HepG2 (cell line): ENCODE data around the gene YWHAQ. TPM values are rescaled to one million over a fixed set of nuclear protein-coding genes. Genes with fewer than 3 reads are reported as not detected.

ENCODE experiments used
- ATAC-seq: fragments of 200-7000 bp; cut with Tn5 transposase; 3 replicates; pipeline ENCODE4 v1.9.1; 2020; ENCODE audit warnings: mild to moderate bottlenecking, moderate library complexity
- BruUV-seq: library from RNA; stranded (reverse); fragments of 400-500 nt; replicated peaks from 2 replicates; lab custom pipeline; 2021; lab: Mats Ljungman, UMichigan
- CTCF ChIA-PET: fragments of 300-600 bp; formaldehyde crosslinking; extraction: SDS; loops from one replicate; lab custom pipeline; 2021; ENCODE audit warnings: low total read pairs, inconsistent platforms, low intra/inter-chr PET ratio; lab: Yijun Ruan, JAX
- POLR2A ChIA-PET: fragments of 350-600 bp; sonication (Branson Sonifier 250); formaldehyde crosslinking; loops from one replicate; lab custom pipeline; 2020; ENCODE audit warnings: antibody characterized with exemption, inconsistent platforms; lab: Yijun Ruan, JAX
- DNase-seq: peaks from one replicate; pipeline ENCODE4 v3.0.0-alpha.2; 2015; ENCODE audit warnings: low spot score
- FAIRE-seq: peaks from 3 replicates; lab custom pipeline; 2011; peaks lifted over from hg19 to GRCh38; lab: Jason Lieb, UNC
- H2AFZ ChIP-seq: one replicate; pipeline ENCODE4 v1.6.1; 2011; ENCODE audit warnings: low read length, inconsistent platforms
- H3K27ac ChIP-seq: fragments of 300-600 bp; 3 replicates; pipeline ENCODE4 v1.8.0; 2011; ENCODE audit warnings: mixed run types, mild to moderate bottlenecking, mixed read lengths, low read length, inconsistent platforms; ENCODE audit not compliant: insufficient read depth; ENCODE audit errors: extremely low read length
- H3K27me3 ChIP-seq, 2 experiments: fragments of 200-600 bp in 1 of 2; 2 replicates in 1 of 2; 3 replicates in 1 of 2; pipeline versions ENCODE4 v1.6.0 to v1.8.0; 2011; ENCODE audit warnings: low read length in 2 of 2, mild to moderate bottlenecking in 2 of 2, moderate library complexity in 2 of 2, inconsistent platforms in 1 of 2; ENCODE audit not compliant: insufficient read depth in 2 of 2, control insufficient read depth in 1 of 2
- H3K36me3 ChIP-seq, 2 experiments: fragments of 200-600 bp in 1 of 2; replicated peaks in 1 of 2; 2 replicates in 1 of 2; 3 replicates in 1 of 2; pipeline versions ENCODE4 v1.5.1 to v1.8.0; 2011; ENCODE audit warnings: low read length in 2 of 2, inconsistent platforms in 1 of 2; ENCODE audit not compliant: insufficient read depth in 2 of 2, control insufficient read depth in 1 of 2
- H3K4me1 ChIP-seq: 2 replicates; pipeline ENCODE4 v1.5.1; 2012; ENCODE audit warnings: low read length, inconsistent platforms; ENCODE audit not compliant: insufficient read depth
- H3K4me2 ChIP-seq: 2 replicates; pipeline ENCODE4 v1.6.0; 2011; ENCODE audit warnings: low read depth, low read length, inconsistent platforms
- H3K4me3 ChIP-seq, 3 experiments: fragments of 200-600 bp in 1 of 3; sonication (generic), shearing (Covaris generic) in 1 of 3; replicated peaks in 1 of 3; 2 replicates each; pipeline ENCODE4 v1.5.1; 2011 to 2016; ENCODE audit warnings: low read length in 3 of 3, inconsistent platforms in 2 of 3, low read depth in 2 of 3, mild to moderate bottlenecking in 2 of 3, control low read depth in 1 of 3, mixed read lengths in 1 of 3; ENCODE audit not compliant: insufficient read depth in 1 of 3
- H3K79me2 ChIP-seq: one replicate; pipeline ENCODE4 v1.6.1; 2011; ENCODE audit warnings: low read length, inconsistent platforms; ENCODE audit not compliant: insufficient read depth
- H3K9ac ChIP-seq: 2 replicates; pipeline ENCODE4 v1.6.0; 2011; ENCODE audit warnings: mild to moderate bottlenecking, low read depth, low read length, inconsistent platforms; ENCODE audit not compliant: insufficient read depth
- H3K9me3 ChIP-seq: 2 replicates; pipeline ENCODE4 v1.5.1; 2012; ENCODE audit warnings: mild to moderate bottlenecking, low read length
- H4K20me1 ChIP-seq: 2 replicates; pipeline ENCODE4 v1.6.0; 2011; ENCODE audit warnings: inconsistent platforms, mild to moderate bottlenecking, low read length, moderate library complexity; ENCODE audit not compliant: insufficient read depth
- BHLHE40 ChIP-seq: IDR thresholded peaks from 2 replicates; pipeline ENCODE4 v1.6.1; 2011; ENCODE audit warnings: low read length, improper control_type of control experiment
- CEBPB ChIP-seq: IDR thresholded peaks from 2 replicates; pipeline ENCODE4 v1.6.1; 2011; ENCODE audit warnings: low read depth, low read length, improper control_type of control experiment, borderline replicate concordance
- EZH2 ChIP-seq: conservative IDR thresholded peaks from 2 replicates; pipeline ENCODE4 v1.6.1; 2012; ENCODE audit warnings: mild to moderate bottlenecking, low read depth, low read length, moderate library complexity
- JUN ChIP-seq: sonication (generic); formaldehyde crosslinking; IDR thresholded peaks from 2 replicates; pipeline ENCODE4 v1.4.0; 2020; ENCODE audit warnings: mild to moderate bottlenecking, missing genetic modification reagents
- ZMAT3 ChIP-seq: sonication (generic); formaldehyde crosslinking; conservative IDR thresholded peaks from 2 replicates; pipeline ENCODE4 v1.7.0; 2021; ENCODE audit warnings: missing genetic modification reagents
- ZNF251 ChIP-seq: sonication (generic); formaldehyde crosslinking; IDR thresholded peaks from 2 replicates; pipeline ENCODE4 v1.9.0; 2021; ENCODE audit warnings: mild to moderate bottlenecking, missing genetic modification reagents
- ZNF768 ChIP-seq: sonication (generic); formaldehyde crosslinking; IDR thresholded peaks from 2 replicates; pipeline ENCODE4 v1.4.0; 2020; ENCODE audit warnings: missing genetic modification reagents
- WGBS: methylation state at CpG from one replicate; pipeline ENCODE4 v1.1.6; 2017; ENCODE audit warnings: low lambda C conversion rate; 5-methylcytosine and 5-hydroxymethylcytosine counted together
- in situ Hi-C: cut with HindIII; loops from 2 replicates; pipeline ENCODE4 v1.10.0; 2017; ENCODE audit warnings: low pct_unique_long_range_greater_than_20kb; ENCODE audit not compliant: extremely low pct_ligation_motif_present
- intact Hi-C: fragments of 100-400 bp; cut with micrococcal nuclease; formaldehyde crosslinking; loops from one replicate; pipeline ENCODE4 v1.10.0; 2022; ENCODE audit not compliant: unreplicated experiment
- polyA plus RNA-seq, 8 experiments: library from polyadenylated mRNA; depleted of rRNA in 3 of 8; stranded (reverse) in 7 of 8; unstranded in 1 of 8; fragments of >200 nt; fragmentation: Illumina TruSeq in 4 of 8; extraction: Trizol in 4 of 8; gene quantifications; 2 replicates each; pipeline versions ENCODE4 v1.2.1 to v1.2.3, GENCODE V29; 2011 to 2016; ENCODE audit warnings: low read depth in 4 of 8, missing spikeins in 1 of 8, mixed read lengths in 1 of 8; ENCODE audit not compliant: insufficient read depth in 1 of 8
- total RNA-seq, 5 experiments: library from RNA; depleted of rRNA; stranded (reverse); fragments of >200 nt; fragmentation: Illumina TruSeq; extraction: Trizol; gene quantifications; 2 replicates each; pipeline ENCODE4 v1.2.3, GENCODE V29; 2016; ENCODE audit warnings: low read depth in 1 of 5
- TF ChIP-seq, protein P1 (sequence below): sonication (generic); formaldehyde crosslinking; IDR thresholded peaks from 2 replicates; pipeline ENCODE4 v1.4.0; 2020; ENCODE audit warnings: mild to moderate bottlenecking, missing genetic modification reagents
- TF ChIP-seq, protein P2 (sequence below), 2 experiments: sonication (generic) in 1 of 2; formaldehyde crosslinking in 1 of 2; IDR thresholded peaks; 2 replicates each; pipeline versions ENCODE4 v1.6.1 to v1.9.0; 2014 to 2022; ENCODE audit warnings: antibody characterized with exemption in 1 of 2, borderline replicate concordance in 1 of 2, inconsistent platforms in 1 of 2, low read depth in 1 of 2, missing genetic modification reagents in 1 of 2

The YWHAQ gene
- total and polyA plus RNA-seq, 2 of the 13 experiments (the other 11 are each of a cell fraction or from before 2014, with no cell fraction given), result 160 to 304 TPM

DNA sequence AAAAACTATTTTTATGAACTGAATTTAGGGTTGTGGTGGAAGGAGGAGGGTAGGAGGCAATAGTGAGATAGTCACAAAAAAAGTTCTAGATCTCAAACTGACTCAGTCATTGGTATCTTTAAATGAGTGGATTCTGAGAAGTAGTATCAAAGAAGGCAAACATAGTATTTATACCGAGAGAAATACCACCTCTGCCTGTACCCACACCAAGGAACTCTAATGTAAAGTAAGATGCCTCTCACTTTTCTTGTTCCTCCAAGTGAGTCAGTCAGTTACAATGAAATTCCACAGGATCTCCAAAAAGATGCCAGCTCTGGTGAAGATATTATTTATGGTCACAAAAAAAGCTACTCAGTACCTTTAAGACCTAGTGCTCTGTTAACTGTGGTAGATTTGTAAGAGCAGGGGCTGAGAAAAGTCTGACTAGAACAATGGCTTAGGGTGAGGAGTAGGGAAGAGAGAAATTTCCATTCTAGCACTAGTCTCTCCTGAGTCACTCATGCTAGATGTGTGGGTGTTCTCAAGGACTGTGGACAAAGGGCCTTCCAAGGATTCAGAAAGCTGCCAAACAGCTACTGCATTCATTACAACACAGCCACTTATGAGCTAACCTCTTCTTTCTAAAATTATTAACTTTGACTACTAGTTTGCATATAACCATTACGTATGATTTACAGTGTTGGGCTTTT lies 36.3 kb downstream of the YWHAQ start:
- peak; percentile 49 for ATAC-seq
- peaks cover 9% of the 10 kb centered on the region; the same call in 1 of the 2 replicates for H4K20me1 ChIP-seq
- POLR2A ChIA-PET, result interaction anchor here (1.0 to 1.3 kb wide), 2 partner anchors 37 to 39 kb away, joined by 3 to 7 read pairs; partner anchors contain the start of genes ADAM17 and YWHAQ
- H3K9ac ChIP-seq, result no peak overlapping the region
- WGBS, result 95% methylated on average over 2 of the region's 2 CpGs
- CTCF ChIA-PET, result no interaction called here
- H3K4me1 ChIP-seq, result no peaks in the 10 kb centered on the region
- intact Hi-C loops, result no loop called here
- no peak for FAIRE-seq
- peaks cover 14 to 49% of the 10 kb centered on the region in 2 experiments for H3K36me3 ChIP-seq
- no peaks in the 10 kb centered on the region for H3K27me3 ChIP-seq
- peak; percentile 16 for DNase-seq
- BruUV-seq, result no TSS peak
- no peak overlapping the region for H3K4me2 ChIP-seq
- H3K79me2 ChIP-seq, result peaks cover 63% of the 10 kb centered on the region
- peaks cover 4% of the 10 kb centered on the region; the same call in 1 of the 2 replicates for H3K9me3 ChIP-seq
- no peak overlapping the region for H3K27ac ChIP-seq
- H2AFZ ChIP-seq, result no peak overlapping the region
- in situ Hi-C loops, result no loop called here
- H3K4me3 ChIP-seq, result no peak overlapping the region
- TF ChIP-seq ZNF768 (CRISPR knock-in tag) (no peak), ZNF251 (CRISPR knock-in tag) (no peak), JUN (no peak), CEBPB (no peak), ZMAT3 (CRISPR knock-in tag) (no peak), EZH2 (no peak), BHLHE40 (no peak)
- TF ChIP-seq, protein P1, sequence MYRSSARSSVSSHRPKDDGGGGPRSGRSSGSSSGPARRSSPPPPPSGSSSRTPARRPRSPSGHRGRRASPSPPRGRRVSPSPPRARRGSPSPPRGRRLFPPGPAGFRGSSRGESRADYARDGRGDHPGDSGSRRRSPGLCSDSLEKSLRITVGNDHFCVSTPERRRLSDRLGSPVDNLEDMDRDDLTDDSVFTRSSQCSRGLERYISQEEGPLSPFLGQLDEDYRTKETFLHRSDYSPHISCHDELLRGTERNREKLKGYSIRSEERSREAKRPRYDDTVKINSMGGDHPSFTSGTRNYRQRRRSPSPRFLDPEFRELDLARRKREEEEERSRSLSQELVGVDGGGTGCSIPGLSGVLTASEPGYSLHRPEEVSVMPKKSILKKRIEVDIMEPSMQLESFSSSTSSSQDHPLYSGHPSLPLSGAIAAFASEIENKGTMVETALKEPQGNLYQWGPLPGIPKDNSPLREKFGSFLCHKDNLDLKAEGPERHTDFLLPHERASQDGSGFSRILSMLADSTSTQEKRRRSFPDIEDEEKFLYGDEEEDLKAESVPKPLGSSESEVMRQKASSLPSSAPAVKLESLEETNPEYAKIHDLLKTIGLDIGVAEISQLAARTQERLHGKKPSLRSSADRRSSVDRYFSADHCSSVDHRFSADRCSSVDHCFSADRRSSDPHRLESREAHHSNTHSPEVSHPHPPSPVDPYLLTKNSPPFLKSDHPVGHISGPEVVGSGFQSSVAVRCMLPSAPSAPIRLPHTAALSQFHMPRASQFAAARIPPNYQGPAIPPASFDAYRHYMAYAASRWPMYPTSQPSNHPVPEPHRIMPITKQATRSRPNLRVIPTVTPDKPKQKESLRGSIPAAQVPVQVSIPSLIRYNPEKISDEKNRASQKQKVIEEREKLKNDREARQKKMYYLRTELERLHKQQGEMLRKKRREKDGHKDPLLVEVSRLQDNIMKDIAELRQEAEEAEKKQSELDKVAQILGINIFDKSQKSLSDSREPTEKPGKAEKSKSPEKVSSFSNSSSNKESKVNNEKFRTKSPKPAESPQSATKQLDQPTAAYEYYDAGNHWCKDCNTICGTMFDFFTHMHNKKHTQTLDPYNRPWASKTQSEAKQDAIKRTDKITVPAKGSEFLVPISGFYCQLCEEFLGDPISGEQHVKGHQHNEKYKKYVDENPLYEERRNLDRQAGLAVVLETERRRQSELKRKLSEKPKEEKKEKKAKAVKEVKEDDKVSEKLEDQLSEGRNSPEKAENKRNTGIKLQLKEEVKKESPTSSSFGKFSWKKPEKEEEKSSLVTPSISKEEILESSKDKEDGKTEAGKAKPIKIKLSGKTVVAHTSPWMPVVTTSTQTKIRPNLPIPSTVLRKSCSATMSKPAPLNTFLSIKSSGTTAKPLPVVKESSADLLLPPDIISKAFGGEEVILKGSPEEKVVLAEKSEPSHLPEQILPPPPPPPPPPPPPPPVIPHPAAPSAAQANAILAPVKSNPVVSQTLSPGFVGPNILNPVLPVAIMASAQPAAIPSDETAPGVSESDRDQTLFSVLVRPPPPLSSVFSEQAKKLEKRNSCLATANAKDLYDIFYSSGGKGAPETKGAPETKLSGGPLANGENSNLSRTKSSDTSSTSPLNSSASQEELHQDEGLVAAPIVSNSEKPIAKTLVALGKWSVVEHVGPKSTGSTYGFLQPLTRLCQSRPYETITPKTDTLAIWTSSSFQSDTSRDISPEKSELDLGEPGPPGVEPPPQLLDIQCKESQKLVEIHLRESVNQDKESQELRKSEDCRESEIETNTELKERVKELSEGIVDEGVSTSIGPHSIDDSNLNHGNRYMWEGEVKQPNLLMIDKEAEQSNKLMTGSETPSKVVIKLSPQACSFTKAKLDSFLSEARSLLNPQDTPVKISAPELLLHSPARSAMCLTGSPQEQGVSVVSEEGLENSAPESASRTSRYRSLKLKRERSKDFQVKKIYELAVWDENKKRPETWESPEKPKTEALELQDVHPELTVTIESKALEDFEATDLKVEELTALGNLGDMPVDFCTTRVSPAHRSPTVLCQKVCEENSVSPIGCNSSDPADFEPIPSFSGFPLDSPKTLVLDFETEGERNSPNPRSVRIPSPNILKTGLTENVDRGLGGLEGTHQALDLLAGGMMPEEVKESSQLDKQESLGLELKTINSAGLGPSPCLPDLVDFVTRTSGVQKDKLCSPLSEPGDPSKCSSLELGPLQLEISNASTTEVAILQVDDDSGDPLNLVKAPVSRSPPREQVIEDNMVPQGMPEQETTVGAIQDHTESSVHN (CRISPR knock-in tag), result no peak
- TF ChIP-seq, protein P2, sequence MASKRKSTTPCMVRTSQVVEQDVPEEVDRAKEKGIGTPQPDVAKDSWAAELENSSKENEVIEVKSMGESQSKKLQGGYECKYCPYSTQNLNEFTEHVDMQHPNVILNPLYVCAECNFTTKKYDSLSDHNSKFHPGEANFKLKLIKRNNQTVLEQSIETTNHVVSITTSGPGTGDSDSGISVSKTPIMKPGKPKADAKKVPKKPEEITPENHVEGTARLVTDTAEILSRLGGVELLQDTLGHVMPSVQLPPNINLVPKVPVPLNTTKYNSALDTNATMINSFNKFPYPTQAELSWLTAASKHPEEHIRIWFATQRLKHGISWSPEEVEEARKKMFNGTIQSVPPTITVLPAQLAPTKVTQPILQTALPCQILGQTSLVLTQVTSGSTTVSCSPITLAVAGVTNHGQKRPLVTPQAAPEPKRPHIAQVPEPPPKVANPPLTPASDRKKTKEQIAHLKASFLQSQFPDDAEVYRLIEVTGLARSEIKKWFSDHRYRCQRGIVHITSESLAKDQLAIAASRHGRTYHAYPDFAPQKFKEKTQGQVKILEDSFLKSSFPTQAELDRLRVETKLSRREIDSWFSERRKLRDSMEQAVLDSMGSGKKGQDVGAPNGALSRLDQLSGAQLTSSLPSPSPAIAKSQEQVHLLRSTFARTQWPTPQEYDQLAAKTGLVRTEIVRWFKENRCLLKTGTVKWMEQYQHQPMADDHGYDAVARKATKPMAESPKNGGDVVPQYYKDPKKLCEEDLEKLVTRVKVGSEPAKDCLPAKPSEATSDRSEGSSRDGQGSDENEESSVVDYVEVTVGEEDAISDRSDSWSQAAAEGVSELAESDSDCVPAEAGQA (IDR thresholded peaks at IDR 0.05; ENCODE audit: low read depth), result no peak
- TF ChIP-seq, protein P2 (CRISPR knock-in tag; IDR thresholded peaks at IDR 0.05; ENCODE audit: borderline replicate concordance), result no peak
